Stimulated activated CD4-positive, alpha-beta T cell treated with anti-CD3 and anti-CD28 coated beads, Interleukin-1b, Interleukin-23, amount 100 ng/mL, for 24 hours (primary cell): Measurements from ENCODE around the gene GRK3.
"Not testable (repeated sequence)": the region's sequence is repeated elsewhere in the genome, so short reads cannot be mapped to it uniquely, and the experiment has no call there.

Experiments
- DNase-seq, 4 experiments: peaks; one replicate each; pipeline ENCODE4 v3.0.0-alpha.2; 2020; ENCODE audit warnings: low read depth in 4 of 4, low spot score in 1 of 4

GRK3 gene

DNA sequence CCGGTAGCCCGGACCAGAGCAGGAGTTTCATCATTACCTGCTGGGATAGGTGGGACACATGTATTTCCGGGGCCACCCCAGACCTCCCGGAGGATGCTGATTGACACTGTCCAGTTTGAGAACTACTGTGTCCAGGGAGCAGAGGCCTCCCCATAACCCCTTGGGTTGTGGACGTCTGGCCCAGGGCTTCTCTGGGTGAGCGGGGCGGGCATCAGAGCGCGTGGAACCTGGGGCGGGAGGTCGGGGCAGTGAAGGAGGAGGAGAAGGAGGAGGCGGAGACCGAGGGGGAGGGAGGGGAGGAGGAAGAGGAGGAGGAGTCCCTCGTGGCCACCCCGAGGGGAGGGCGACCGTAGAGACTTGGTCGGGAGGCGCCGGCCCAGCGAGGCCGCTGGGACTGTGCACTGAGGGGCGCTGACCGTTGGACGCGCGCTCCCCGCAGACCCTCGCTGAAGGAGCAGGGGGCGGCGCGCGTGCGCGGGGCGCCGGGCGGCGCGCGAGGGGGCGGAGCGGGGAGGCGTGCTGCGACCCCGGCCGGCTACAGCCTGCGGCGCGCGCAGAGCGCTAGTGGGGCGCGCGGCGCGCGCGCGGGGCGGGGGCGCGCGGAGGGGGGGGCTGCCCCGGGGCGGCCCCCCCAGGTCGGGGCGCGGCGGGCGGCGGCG, at the start of gene GRK3:
GRK3 (plus strand) TSS at position 356 of the 659 bp plus-strand sequence. CDS start 366 bp downstream, outside the sequence.
- peak in 3 of 4 experiments; percentile 14 to 64 (median 41) for DNase-seq

DNA sequence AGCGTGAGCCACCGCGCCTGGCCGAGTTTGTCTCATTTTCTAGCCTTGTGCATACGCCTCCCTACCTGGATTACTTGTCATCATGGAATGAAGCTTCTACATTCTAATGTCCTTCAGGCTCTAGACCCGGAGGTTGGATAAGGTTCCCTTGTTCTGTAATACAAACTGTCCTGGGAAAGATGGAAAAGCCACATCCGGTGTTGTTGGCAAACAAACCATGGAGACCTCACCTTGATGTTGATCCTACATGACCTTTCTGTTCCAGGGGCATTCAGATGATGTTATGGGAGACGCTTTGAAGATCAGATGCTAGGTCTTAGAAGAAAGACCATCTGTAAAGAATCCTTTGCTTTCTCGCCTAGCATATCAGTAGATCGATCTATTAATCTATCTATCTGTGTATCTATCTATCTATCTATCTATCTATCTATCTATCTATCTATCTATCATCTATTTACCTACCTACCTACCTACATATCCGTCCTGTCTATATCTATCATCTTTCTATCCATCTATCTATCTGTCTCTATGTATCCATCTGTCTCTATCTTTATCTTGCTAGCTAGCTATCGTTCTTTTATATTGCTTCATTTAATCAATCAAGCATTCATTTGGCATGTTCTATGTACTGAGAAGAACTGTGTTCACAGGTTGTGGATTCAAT, 46.3 kb upstream of the GRK3 start:
- no peak for DNase-seq

DNA sequence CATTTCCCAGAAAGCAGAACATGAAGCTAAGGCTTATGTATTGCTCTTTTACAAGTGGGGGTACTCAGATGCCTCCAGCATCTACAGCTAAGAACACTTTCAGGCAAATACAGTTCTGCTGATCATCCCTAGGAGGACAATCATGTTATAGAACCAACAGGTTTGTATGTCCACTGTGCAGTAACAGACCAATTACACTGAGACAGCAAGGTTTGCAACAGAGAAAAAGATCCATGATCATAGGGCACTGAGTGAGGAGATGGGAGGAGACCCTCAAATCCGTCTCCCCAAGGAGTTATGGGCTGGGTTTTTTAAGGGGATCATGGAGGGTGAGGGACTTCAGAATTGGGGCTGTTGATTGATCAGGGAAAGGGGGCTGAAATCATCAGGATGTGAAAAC, 39.1 kb upstream of the GRK3 start:
- DNase-seq, result no peak

DNA sequence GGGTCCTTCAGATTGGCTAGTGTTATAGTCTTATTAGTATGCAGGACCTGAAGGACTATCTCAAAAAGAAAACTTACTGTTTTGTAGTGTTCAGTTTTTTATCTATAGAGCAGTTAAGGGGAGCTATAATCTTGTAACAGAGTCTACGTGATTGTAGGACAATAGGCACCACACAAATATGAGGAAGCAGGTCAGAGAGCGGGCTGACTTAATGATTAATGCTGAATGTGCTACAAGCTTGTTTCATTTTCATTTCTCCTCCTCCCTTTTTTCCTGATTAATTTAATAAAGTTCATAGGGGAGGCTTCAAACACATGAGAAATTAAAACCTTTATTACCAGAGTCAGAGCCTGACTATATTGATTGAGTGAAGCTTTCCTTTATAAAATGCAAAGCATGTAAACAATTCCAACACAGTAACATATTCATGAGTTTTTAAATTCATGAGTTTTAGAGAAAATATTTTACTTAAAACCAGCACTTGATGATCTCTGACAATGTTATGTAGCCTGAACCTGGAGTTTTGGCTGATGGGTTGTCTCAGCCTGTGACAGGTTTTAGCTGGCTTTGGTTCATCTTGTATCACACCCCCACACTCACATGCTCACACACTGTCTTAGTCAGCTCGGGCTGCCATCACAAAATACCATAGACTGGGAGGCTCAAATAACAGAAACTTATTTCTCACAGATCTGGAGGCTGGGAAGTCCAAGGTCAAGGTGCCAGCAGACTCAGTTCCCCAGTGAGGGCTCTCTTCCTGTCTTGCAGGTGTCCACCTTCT, 38.5 kb upstream of the GRK3 start:
- DNase-seq, result not testable (repeated sequence)

DNA sequence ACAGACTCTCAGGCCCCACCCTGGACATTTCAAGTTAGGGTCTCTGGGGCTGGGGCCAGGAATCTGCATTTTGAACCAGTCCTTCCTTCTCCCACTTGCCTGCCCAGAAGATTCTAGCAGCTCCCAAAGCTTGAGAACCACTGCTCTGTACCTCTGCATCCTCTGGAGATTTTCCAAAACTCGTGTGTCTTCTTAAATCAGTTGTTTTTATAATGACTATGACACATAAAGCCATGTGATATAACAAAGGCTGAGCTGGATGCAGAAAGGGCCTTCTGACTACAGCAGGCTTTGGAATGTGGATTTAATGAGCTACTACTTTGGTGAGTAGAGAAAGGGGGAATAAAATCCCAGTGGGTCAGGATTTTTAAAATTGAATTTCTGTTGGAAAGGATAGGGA, 37.5 kb upstream of the GRK3 start:
- not testable (repeated sequence) for DNase-seq

DNA sequence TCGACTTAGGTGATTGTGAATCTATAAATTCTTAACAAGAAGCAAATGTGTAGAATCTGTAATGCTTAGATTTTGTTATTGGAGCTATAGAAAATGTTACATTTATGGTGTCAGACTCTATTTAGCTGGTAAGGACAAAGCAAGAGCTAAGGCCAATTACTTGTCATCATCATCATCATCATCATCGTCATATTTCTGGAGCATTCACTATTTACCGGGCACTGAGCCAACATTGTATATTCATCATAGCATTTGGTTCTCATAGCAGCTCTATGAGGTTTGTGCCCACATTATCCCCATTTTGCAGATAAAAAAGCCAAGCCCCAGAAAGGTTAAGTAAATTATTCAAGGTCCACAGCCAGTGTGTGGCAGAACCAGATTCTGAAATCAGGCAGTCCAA, 36.4 kb upstream of the GRK3 start:
- DNase-seq, result not testable (repeated sequence)

DNA sequence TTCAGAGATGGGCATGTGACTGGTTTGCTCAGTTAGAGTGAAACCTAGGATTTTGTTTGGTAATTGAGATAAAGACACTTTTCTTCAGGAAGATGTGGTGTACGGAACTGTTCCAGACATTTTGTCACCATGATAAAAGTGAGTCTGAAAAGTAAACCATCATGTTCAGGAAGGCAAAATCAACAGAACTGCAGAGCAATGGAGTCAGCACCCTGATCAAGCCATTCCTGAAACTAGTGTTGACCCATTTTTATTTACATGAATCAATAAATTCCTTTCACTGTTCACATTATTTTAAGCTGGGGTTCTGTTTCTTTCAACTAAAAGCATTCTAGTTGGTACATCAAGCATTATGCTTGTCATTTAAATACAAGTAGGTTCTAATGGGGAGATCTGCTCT, 35.4 kb upstream of the GRK3 start:
- not testable (repeated sequence) for DNase-seq

DNA sequence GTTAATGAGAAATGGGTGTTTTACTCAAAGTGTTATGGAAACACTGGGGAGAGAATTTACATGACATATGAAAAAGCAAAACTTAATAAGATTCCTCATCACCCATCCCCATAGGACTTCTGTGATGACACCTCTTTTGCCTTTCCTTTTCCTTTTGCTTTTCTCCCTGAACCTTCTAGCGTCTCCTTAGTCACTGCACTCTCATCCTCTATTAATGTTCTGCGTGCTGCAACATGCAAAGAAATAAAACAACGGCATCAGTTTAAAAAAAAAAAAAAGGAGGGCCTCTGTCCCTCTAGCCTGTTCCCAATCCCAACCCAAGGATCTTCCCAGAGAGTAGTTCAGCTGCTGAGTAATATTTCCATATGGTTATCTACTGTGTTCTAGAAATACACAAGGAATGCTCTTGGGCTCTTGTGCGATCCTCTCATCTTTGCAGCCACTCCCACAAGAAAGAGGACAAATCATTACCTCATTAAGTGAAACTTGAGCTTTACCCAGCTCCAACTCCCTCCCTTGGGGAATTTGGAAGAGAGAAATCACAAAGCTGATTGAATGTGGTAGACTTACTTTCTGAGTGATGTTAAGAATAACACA, 34.8 kb upstream of the GRK3 start:
- not testable (repeated sequence) for DNase-seq

DNA sequence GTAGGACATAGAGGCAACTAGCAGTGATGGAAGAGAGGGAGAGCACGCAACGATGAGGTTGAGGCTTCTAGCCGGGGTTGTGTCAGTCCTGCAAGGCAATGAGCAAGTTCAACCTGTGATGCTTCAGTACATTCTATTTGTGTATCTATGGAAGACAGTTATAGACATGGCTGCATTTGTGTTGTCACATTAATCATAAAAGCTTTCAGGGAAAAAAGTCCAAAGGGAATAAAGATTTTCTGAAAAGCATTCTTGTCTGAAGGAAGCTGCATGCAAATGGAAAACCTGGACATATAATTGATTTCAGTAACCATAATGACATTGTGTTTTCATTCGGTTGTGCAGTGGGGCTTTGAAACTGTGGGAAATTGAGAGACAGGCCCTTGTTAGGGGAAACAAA, 32.8 kb upstream of the GRK3 start:
- not testable (repeated sequence) for DNase-seq

DNA sequence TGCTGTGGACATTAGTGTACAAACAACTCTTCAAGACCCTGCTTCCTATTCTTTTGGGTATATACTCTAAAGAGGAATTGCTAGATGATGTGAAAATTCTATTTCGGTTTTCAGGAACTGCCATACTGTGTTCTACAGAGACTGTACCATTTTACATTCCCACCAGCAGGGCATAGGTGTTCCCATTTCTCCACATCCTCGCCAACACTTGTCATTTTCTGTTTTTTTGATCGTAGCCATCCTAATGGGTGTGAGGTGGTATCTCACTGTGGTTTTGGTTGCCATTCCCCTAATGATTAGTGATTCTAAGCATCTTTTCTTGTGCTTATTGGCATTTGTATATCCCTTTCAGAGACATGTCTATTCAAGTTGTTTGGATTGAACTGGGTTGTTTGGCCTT, 29.8 kb upstream of the GRK3 start:
- DNase-seq, result no peak

DNA sequence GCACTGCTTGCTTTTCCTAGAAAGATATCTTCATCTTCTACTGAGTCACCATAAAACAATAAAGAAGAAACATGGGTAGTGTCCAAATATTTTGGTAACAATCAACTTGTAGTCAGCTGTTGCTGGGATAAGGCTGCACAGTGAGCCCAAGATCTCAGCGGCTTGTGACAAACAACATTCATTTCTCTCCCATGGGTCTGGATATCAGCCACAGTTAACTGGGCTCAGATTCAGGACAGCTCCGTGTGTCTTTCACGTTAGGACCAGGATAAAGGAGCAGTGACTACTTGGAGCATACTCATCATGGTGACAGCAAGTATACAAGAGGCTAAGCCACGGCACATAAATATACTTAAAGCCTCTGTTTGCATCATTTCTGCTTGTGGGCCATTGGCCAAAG, 27.9 kb upstream of the GRK3 start:
- DNase-seq, result no peak

DNA sequence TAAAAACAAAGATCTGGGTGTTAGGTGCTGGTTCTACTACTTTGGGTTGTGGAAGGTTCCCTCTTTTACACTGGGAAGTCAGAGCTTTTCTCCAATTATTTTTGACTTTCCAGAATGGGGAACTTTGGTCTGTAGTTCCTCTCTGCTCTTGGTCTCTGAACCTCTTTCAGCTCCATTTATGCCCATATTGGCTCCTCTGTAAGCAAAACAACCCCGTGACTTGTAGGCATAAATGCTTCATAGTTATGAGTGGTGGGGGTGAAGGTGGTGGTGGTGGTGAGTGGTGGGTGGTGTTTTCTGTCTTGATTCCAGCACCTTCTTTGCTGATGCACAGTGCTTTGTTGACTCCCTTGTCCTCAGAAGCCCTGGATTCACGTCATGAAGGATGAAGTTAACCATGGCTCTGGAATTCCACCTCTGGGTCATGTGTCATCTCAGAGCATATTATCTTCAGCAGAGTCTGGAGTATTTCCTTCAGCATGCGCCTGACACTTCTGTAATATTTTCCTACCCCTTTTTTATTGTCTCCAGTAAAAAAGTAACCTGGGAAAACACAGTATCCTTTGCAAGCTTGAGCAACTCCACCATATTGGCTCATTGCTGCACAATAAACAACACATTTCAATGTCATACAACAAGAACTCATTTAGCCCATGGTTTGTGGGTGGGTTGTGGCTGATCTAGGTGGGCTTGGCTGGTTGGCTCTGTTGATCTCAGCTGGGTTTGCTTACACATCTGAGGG, 24.1 kb upstream of the GRK3 start:
- no peak for DNase-seq

DNA sequence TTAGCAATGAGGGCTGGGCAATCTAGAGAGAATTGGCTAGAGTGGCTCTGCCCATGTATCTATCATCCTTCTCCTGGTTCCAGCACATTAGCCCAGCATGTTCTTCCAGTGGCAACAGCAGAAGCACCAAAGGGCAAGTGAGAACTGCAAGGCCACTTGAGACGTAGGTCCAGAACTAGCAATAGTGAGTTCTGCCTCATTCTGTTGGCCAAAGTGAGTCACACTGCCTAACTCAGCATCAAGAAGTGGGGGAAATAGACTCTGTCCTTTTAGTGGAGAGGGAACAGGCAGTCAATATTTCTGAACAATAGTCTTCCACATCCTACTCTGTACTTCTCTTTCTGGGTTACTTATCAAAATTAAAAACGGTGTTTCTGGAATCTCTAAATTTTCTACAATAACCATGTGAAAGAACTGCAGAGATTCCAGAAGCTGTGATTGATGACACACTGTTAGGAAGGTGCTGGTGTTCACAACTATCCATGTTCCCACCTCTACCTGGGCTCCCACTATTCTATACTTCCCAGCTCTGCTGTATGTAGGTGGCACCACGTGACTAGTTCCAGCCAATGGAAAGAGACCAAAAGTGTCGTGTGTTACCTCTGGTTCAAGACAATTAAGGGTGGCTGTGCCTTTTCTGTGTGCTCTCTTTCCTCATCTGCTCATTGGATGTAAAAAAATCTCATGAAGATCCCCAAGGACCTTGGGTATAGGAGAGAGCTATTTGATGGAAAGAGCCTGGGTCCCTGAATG, 23.4 kb upstream of the GRK3 start:
- no peak for DNase-seq

DNA sequence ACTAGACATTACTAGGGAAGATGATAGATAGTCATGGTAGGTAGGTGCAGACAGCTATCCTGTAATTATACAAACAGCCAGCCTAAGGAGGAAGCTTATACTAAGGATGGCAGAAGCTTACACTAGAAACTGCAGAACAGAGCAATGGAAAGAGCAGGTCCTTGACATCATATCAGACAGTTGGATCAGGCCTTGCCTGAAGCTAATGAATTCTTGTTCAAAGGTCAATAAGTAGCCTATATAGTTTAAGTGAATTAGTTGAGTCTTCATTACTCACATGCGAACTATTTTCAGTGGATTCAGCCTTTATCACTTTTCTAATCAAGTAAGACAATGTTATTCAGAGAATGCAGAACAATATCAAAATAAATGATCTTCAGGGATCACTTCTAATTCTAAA, 22.3 kb upstream of the GRK3 start:
- no peak for DNase-seq

DNA sequence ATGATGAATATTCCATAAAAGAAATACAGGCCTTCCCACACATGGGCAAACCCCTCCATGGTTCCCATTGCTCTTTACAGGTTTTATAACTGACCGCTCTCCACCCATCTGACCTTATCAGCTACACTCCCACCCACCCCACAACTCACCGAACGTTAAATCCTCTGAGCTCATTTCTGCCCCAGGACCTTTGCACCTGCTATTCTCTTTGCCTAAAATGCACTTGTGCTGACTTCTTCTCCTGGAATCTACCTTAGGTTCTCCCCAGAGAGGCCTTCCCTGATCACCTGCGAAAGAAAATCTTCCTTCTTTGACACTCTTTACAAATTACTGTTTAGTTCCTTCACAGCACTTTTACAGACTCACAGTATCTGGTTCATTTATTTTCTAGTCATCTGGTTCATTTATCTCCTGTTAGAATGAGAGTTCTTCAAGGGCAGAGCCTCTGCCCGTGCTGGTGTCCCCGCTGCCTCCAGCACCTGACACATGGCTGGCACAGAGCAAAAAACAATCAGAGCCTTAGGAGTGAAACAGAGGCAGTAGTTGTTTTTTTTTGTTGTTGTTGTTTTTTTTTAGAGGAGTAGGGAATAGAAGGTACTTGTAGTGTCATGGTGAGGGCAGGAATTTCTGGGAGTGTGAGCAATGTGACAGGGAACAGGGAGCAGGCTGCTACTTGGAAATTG, 21.6 kb upstream of the GRK3 start:
- DNase-seq, result no peak

DNA sequence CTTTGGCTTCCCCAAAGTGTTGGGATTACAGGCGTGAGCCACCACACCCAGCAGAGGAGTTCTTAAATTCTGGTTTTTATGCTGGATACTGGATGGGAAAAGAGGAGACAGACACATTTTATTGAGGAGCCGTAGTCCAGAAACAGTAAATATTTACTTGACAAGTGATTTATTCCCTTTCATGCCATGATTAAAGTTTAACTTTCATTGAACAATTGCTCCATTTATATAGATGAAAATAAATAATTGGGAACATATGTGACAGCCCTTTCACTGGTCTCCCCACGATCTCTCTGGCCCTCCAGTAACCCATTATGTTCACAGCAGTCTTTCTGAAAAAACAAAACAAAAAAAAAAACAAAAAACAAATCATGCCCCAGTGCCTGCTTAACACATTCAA, 19.3 kb upstream of the GRK3 start:
- DNase-seq, result no peak

DNA sequence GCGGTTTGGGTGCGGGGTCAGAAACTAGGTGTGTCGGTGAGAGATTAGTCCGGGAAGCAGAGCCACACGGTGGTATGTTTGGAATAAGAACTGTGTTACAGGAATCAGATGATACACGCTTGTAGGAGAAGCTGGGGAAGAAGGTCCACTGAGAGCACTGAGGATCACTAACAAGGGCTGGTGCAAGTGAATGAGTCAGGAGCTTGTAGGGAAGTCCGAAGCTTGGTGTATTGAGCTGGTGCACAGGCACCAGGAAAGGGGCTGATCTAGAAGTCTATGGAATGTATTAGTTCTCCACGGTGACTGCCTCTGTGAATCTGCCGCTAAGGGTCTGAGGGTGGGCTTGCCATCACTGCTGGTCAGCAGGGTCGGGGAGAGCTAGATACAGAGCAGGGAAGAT, 18.8 kb upstream of the GRK3 start:
- DNase-seq, result no peak

DNA sequence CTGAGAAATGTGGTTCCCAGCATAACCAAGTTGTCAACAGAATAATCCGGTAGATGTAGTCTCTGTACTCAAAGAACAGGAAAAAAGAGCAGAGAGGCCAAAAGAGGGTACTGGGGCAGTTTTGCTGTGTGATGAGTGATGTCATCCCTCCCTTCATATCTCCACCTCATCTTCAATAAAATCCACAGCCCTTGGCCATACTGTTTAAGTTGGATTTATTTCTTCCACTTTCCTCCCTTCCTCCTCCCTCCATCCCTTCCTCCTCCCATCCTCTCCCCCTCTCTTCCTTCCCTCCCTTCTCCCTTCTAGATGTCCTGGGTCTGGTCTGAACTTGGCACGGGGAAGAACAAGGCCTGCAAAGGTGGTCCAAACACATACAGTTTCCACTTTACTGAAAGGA, 18.2 kb upstream of the GRK3 start:
- DNase-seq, result no peak

DNA sequence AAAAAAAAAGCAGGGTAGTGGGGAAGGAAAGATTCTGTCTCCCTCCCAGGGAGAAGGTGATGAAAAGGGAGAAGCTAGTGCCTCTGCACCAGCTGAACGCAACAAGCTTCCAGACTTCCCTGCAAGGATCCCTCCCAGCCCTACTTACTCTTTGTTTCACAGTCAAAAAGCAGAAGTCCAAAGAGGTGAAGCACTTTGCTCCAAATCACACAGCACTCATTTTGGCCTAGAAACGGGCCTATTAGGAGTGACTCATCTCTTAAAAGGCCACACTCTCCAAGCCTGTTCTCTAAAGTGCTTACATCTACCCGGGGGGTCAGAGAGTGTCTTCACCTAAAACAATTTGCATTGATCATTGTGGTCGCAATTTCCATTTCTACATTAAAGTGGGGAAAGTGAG, 17.7 kb upstream of the GRK3 start:
- no peak for DNase-seq
